GM19099 (cell line): ENCODE data around the gene PTPN1.

Experiments
- POLR2A ChIP-seq: IDR thresholded peaks from 3 replicates; pipeline ENCODE4 v1.6.1; 2011; ENCODE audit warnings: low read depth; ENCODE audit not compliant: insufficient read length; ENCODE audit errors: extremely low read depth

Gene PTPN1

DNA sequence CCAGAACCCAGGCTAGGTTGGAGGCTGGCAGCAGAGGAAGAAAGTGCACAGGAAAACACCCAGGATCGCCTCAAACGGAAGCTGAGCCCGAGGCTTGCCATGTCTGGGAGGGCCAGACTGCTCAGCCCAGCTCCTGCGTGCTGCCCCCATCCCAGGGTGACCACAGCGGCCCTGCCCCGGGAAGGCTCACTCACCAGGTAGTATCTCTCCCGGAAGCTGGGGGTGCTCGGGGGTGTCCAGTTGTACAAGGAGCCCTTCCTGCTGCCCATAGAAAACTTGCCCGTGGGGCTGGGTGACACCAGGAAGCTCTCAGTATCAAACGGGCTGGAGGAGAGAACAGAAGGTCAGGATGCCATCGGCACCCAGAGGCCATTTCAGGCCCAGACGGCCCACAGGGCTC lies 94.3 kb downstream of the PTPN1 start:
- TF ChIP-seq POLR2A = no peak

DNA sequence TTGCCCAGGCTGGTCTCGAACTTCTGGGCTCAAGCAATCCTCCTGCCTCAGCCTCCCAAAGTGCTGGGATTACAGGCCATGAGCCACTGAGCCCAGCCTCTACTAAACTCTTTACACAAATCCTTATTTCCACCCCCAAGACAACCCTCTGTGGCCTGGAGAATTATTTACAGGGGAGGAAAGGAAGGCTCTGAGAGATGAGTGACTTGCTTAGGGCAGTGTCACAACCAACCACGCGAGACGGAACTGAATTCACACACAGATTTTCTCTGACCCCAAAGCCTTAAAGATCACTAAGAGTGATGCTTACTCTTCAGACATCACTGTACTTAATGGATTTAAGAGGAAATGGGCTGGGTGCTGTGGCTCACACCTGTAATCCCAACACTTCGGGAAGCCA lies 95.0 kb downstream of the PTPN1 start:
- no peak for TF ChIP-seq POLR2A

DNA sequence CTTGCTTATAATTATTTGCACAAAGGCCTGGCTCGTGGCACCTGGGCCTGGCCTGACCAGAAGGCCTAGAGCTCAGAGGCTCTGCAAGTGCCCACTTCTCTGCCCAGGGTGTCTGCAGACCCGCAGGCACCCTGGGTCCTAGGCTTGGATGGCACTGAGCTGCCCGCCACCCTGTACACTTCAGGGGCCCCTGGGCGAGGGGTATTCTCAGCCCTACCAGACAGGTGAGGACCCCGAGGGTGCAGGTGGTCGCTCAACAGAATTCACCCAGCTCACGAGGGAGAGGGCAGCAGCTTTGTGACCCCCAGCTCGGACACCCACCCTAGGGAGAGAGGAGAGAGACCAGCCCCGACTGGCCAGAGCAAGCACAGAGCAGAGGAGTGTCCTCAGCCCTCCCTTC lies 97.3 kb downstream of the PTPN1 start:
- TF ChIP-seq POLR2A = no peak

DNA sequence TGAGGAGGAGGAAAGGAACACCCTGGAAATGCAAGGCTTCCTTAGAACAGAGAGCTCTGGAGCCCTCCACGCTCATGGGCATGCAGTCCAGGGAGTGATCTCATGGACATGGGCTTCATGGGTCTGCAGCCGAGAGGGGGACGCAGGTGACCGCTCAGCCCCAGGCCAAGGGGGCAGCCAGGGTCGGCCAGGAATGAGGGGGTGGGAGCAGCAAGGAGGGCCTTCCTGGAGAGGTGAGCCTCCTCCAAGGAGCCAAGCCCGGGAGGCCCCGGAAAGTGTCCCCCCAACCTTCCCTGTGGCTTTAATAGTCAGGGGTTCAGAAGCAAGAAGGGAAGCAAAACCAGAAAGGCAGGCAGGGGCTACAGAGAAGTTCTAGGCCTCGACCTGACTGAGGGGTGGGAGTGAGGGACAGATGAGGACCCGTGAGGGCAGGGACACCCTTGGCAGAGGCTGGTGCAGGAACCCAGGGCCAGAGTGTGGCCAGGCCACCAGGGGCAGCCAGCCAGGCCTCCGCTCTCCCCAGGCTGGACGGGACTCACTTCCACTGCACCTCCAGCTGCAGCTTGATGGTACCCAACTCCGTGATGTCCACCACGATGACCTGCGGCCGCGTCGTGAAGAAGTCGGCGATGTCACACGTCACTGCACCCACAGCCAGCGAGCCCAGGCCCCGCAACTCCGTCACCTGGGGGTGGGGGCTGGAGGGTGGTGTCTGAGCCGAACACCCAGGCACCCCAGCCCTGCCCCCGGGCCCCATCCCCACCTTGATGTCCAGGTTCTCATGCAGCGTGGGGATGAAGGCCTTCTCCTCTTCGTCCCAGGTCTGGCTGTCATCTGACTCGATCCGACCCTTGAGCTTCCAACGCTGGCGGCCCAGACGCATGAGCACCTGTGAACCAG lies 97.9 kb downstream of the PTPN1 start:
- no peak for TF ChIP-seq POLR2A

DNA sequence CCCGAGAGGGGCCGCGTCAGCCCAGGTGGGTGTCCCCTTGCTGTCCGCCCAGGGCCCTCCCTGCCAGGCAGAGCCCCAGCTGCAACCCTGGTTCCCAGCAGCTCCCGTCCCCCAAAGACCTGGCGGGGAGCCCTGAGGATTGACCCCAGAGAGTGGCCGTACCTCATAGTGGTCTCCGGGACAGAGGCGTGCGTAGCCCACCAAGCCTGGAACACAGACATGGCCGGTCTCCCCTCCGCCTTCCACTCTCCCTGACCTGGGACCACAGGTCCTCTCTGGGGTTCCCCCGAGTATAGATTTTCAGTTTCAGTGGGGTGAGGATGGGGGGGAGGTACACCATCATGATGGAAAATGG lies 98.5 kb downstream of the PTPN1 start:
- no peak for TF ChIP-seq POLR2A

DNA sequence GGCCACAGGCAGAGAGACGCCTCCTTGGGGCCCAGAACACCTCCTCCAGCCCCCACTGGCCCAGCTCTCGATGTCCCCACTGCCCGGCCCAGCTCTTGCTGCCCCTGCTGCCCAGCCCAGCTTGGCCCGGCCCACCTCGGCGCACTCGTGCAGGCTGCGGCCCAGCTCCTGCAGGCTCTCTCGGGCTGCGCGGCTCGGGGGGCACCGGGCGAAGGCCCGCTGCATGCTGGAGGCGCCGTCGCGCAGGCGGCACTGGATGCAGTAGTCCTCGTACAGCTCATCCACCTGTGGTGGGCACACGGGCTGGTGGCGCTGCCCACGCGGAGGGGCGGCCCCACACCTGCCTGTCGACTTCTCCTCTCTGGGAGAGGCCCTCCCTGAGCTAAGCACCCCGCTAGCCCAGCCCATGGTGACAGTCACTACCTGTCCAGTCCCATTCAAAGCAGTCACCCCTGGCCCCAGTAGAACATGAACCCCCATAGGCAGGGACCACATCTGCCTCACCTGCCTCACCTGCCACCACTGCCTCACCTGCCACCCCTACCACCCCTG lies 99.3 kb downstream of the PTPN1 start:
- no peak for TF ChIP-seq POLR2A

DNA sequence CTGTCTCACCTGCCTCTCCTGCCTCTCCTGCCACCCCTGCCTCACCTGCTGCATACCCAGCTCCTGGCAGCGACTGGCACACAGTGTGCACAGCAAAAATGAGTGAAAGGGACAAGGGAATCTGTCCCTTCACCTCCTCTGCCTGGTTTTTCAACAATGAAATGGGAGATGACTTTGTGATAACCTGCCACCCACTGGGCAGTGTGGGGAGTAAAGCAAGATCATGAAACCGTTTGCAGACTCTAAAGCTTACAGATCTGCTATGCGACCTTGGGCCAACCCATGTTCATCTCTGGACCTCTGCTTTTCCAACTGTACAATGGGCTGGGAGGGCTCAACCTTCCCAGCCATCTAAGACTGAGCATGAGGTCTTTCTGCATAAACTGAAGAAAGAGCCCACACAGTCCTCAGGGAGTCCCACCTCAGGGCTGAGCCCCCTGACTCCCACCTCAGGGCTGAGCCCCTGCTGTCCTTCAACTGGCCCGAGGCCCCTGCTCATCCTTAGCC lies 100.1 kb downstream of the PTPN1 start:
- no peak for TF ChIP-seq POLR2A

DNA sequence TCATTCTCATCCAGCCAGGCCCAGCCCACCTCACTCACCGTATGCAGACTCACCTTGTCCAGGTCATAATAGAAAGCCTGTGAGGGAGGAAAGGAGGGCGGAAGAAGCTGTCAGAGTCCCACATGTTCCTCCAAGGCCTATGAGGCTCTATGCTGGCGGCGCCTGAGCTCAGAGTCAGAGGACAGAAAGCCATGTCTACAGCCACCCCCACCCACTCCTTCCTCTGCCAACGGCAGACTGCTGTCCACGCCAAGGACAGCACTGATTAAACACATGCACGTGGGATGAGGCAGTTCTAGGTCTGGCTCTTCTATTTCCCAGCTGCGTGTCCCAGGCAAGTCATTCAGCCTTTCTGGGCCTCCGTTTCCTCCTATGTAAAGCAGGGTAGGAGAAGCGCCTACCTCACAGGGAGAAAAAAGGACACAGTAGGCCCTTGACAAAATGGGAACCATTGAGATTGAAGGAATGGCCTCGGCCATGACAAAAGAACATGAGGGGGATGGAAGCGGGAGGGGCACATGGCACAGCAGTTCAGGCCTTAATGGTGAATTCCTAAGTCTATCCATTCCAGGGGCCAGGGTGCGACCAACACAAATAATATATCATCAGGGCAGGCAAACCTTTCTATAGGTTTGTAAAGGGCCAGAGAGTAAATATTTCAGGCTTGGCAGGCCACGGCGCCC lies 101.1 kb downstream of the PTPN1 start:
- TF ChIP-seq POLR2A = no peak

DNA sequence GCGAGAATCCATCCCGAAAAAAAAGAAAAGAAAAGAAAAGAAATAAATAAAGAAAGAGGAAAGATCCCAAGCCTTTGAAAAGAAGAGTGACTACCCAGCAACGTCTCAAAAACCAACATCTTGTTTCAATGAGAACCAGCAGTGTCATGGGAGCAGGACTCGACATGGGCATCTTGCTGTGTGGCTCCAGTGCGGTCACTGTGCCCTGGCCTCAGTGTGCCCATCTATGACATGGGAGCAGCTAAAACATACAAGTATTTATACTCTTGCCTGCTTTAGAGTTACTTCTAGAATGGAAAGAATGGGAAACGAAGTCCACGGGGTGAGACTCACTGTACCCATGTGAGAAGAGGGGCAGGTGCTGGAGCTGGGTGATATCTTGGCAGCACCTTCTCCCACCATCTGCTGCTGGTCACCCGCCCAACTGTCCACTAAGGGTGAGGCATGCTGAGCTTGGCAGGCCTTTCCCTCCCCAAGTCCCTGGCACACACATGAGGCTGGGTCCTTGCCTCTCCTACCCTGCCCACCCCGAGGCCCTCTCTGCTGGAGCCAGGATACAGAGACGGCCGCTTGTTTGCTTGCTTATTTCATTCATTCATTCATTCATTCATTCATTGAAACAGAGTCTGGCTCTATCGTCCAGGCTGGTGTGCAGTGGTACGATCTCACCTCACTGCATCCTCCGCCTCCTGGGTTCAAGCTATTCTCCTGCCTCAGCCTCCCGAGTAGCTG lies 103.4 kb downstream of the PTPN1 start:
- no peak for TF ChIP-seq POLR2A

DNA sequence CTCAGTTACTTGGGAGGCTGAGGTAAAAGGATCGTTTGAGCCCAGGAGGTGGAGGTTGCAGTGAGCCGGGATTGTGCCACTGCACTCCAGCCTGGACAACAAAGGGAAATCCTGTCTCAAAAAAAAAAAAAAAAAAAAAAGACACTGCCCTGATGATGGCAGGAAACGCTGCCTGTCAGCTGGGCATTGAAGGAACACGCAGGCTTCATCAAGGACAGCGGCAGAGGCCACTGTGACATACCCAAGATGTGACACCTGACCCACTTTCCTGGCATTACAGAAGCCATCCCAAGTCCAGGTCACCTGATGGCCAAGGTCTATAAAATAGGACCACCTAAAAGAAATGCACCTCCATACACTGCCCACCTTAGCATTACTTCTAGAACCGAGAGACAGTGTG lies 105.2 kb downstream of the PTPN1 start:
- TF ChIP-seq POLR2A = no peak

DNA sequence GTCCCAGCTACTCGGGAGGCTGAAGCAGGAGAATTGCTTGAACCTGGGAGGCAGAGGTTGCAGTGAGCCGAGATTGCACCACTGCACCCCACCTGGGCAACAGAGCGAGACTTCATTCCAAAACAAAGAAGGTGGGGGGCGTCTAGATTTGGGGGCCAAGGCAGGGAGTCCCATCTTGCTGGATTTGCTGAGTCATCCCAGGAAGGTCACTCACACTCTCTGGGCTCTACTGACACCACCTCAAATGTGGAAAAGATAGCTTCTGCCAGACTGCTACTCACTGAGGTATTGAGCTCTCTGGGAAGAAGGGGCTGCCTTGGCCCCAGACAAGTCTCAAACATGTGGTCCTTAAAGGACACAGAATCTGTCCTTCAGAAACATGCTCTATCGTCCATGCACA lies 106.8 kb downstream of the PTPN1 start:
- TF ChIP-seq POLR2A = no peak

DNA sequence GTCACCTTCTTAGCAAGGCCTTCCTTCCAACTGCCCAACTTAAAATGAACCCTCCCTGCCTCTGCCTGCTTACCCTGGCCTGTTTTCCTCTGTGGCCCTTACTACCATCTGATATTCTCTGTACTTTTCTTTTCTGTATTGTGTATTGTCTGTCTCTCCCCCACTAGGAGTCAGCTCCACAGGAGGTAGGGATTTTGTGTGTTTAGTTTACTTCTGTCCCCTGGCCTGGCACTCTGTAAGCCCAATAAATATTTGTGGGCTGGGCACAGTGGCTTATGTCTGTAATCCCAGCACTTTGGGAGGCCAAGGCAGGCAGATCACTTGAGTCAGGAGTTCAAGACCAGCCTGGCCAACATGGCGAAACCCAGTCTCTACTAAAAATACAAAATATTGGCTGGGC lies 108.4 kb downstream of the PTPN1 start:
- TF ChIP-seq POLR2A = no peak

DNA sequence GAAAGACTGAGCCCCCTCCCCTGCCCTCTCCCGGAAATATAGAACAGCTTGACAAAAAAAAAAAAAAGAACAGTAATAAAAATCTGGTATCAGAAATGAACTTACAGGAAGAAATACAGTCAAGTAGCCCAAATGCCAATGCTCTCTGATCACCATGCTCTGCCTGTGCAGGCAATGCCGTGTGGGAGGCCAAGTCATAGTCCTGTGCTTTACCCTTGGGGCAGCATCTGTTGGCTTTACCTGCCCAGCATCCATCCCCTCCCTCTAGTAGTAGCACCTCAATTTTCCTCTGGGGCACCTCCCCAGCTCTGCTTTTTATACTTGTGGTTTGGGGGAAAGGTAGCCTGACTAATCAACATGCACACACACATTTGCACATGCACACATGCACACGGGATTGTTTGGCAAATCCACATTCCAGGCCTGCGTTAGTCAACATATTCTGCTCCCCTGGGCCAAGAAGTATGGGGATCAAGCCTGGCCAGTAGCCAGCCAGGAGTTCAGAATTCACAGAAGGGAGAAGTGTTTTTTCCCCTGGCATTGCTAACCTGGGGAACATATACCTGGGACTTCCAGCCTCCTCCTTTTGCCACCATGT lies 111.0 kb downstream of the PTPN1 start:
- TF ChIP-seq POLR2A = no peak

DNA sequence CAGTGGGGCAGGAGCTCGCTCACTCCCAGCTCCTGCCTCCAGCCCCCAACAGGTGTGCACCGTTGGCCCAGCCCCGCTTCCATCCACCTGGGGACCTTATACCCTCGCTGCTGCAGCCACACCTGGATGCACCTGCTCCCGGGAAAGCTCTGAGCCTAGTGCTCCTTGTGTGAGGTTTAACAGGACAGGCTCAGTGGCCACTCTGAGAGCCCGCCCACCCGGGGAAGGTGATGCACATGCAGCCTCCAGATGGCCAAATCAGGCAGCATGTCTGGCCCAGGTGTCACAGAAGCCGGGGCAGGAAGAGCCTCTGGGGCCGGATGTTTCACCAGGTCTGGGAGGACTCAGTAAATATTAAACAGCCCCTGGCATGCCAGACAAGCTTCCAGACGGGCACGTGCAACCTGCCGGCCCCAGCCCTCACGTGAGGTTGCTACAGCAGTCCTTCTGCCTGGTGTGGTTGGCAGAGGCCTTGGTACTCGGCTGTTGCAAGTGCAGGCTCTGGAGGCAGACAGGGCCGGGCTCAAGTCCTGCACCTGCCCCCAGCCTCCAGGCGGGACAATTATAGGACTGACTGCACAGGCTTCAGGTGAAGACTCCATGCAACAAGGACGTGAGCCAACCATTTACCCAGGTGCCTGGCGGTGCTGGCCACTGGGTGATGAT lies 114.3 kb downstream of the PTPN1 start:
- TF ChIP-seq POLR2A = no peak
